Muscle layer of colon (tissue), 2 donors: ENCODE data around the gene TSPAN1.

Experiments
- H3K27ac ChIP-seq: one replicate; pipeline ENCODE4 v1.7.0; 2013; ENCODE audit warnings: low read depth, mild to moderate bottlenecking, low read length, moderate library complexity
- H3K27me3 ChIP-seq, 2 donors: one replicate each; pipeline ENCODE4 v1.7.0; 2013; ENCODE audit warnings: low read length in 2 of 2, mild to moderate bottlenecking in 2 of 2; ENCODE audit not compliant: insufficient read depth in 2 of 2, control insufficient read depth in 1 of 2
- H3K36me3 ChIP-seq: one replicate; pipeline ENCODE4 v1.7.0; 2013; ENCODE audit warnings: mild to moderate bottlenecking, low read length; ENCODE audit not compliant: insufficient read depth
- H3K4me1 ChIP-seq: one replicate; pipeline ENCODE4 v1.7.0; 2013; ENCODE audit warnings: mild to moderate bottlenecking, low read length; ENCODE audit not compliant: insufficient read depth
- H3K4me3 ChIP-seq, 2 donors: one replicate each; pipeline ENCODE4 v1.7.0; 2013; ENCODE audit warnings: low read length in 2 of 2, low read depth in 1 of 2, mild to moderate bottlenecking in 1 of 2, moderate library complexity in 1 of 2
- H3K9ac ChIP-seq: one replicate; pipeline ENCODE4 v1.7.0; 2013; ENCODE audit warnings: low read length
- H3K9me3 ChIP-seq: one replicate; pipeline ENCODE4 v1.7.0; 2013; ENCODE audit warnings: mild to moderate bottlenecking, low read length
- donor health status: abdominal sarcoma.
- donor health status: Adenocarcinoma of cecum.

Gene TSPAN1

DNA sequence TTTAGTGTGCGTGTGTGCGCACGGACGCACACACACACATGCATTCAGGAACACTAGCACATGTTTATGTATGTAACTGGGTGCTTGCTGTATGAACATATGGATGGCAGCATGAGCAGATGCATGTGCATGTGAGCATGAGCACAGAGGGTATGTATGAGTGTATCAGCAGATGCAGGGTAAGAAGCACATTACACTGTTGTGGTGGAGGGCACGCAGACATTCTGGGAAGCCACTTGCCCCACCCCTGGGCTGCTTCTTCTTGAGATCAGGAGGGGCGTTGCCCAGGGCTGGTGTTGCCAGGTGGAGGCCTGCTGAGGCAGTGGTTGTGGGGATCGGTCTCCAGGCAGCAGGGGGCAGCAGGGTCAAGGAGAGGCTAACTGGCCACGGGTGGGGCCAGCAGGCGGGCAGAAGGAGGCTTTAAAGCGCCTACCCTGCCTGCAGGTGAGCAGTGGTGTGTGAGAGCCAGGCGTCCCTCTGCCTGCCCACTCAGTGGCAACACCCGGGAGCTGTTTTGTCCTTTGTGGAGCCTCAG, 5.3 kb downstream of the TSPAN1 start:
- Histone ChIP-seq H3K36me3 (no peaks in the 10 kb centered on the region), H3K4me1 (peaks cover 13% of the 10 kb centered on the region), H3K9me3 (no peaks in the 10 kb centered on the region), H3K27ac (no peak overlapping the region), H3K27me3 (no peaks in the 10 kb centered on the region), H3K9ac (no peak overlapping the region), H3K4me3 (no peak overlapping the region)

DNA sequence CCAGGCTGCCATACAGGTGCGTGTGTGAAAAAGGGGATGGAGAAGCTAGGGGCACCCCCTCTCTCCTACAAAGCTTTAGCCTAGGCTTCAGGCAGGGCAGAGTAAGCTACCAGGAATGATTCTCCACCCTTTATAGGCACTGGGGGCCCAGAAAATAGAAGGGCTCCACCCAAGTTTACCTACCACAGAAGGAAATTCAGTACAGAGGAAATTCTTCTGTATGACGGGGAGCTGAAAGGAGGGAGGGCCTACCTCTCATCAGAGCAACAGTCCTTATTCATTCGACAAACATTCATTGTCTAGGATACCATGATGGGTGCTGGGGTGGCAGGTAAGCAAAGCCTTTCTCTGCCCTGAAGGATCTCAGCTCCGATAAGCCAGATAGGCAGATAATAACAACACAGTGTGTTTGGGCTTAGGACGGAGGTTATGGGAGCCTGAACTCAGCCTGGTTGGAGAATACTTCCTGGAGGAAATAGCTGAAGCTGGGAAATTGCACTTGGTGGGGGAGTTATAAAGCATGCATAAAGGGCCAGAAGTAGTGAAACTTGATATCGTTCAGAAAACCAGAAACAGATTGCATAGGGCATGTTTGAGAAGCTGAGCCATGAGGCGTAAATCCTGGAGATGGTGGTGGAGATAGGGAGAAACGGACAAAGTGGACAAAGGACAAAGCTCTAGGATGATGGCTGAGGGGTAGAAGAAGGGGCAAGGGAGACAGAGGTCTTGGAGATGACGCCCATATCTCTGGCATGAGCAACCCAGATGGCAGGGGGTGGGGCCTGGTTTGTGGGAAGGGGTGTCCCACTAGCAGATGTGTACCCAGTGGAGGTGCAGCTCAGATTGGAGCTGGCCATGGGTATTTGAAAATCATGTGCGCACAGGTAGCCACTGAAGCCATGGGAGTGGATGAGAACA, 6.7 kb downstream of the TSPAN1 start:
- Histone ChIP-seq H3K9me3 (no peaks in the 10 kb centered on the region), H3K27ac (no peak overlapping the region), H3K4me3 (no peak overlapping the region), H3K9ac (no peak overlapping the region), H3K4me1 (peaks cover 13% of the 10 kb centered on the region), H3K27me3 (no peaks in the 10 kb centered on the region), H3K36me3 (no peaks in the 10 kb centered on the region)

DNA sequence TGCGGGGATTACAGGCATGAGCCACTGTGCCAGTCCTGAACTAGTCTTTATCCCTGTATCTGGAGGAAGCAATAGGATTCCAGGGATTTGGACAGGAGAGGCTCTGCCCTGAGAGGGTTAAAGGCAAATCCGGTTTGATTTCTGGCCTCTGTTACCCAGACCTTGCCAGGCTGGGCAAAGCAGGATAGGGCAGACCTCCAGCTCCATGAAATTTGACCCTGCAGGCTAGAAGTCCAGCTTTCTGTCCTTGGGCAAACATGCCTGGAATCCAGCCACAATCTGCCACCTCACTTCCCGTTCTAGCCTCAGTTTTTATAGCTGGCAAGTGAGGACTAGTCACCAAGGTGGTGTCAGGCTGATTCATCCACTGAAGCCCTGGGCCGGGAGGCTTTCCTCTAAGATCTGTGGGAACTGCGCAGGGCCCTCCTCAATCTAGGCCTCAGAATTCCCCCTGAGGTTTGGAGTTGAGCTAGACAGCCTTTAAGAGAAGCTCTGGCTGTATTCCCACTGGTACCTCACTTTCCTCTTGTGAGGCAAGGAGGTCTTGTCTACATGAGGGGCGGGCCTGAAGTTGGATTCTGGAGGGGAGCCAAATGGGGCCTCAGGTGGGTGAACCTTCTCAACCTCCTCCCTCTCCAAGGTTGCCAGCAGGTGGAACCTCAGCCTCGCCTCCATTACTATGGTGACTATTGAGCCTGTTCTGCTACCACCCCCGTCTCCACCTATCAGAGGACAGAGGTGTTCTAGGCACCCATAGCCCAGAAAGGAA, 8.4 kb downstream of the TSPAN1 start:
- Histone ChIP-seq H3K9ac (no peak overlapping the region), H3K9me3 (no peaks in the 10 kb centered on the region), H3K4me3 (no peak overlapping the region), H3K4me1 (peaks cover 13% of the 10 kb centered on the region), H3K27ac (no peak overlapping the region), H3K36me3 (no peaks in the 10 kb centered on the region), H3K27me3 (no peaks in the 10 kb centered on the region)

DNA sequence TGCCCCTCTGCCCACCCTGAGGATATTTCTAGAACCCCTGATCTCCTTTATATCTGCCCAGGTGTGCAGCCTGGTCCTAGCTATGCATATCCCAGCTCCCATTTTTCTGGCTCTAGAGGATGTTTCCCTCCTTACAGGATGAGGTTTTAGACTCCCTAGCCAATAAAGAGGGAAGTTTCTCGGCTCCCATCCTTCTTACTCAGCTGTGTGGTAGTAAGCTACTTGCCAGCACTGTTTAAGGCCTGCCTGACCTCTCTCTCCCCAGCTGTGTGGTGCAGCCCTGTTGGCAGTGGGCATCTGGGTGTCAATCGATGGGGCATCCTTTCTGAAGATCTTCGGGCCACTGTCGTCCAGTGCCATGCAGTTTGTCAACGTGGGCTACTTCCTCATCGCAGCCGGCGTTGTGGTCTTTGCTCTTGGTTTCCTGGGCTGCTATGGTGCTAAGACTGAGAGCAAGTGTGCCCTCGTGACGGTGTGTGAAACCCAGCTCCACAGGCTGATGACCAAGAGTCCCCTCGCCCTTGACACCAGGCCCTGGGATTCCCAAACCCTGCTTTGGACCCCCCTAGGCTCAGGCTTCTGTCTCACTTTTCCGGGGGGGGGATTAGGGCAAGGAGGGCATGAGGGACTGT, 9.2 kb downstream of the TSPAN1 start:
- no peak overlapping the region for H3K9ac ChIP-seq
- no peak overlapping the region for H3K4me3 ChIP-seq

DNA sequence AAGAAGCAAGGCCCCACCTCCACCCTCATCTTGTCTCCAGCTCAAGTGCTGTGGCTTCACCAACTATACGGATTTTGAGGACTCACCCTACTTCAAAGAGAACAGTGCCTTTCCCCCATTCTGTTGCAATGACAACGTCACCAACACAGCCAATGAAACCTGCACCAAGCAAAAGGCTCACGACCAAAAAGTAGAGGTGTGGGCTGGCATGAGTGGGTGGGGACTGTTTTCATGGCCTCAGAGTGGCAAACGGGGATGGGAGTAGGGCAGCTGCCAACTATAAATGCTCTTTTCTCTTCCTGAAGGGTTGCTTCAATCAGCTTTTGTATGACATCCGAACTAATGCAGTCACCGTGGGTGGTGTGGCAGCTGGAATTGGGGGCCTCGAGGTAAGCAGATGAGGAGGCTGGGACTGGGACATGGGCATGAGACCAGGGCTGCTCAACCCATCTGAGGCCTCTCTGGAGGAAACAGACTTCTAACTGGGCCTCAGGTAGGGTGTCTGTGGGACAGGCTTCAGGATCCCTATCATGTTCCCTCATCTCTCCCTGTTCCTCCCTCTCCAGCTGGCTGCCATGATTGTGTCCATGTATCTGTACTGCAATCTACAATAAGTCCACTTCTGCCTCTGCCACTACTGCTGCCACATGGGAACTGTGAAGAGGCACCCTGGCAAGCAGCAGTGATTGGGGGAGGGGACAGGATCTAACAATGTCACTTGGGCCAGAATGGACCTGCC, 10.2 kb downstream of the TSPAN1 start:
- Histone ChIP-seq H3K9ac (no peak overlapping the region), H3K9me3 (no peaks in the 10 kb centered on the region), H3K27ac (no peak overlapping the region), H3K36me3 (peaks cover 6% of the 10 kb centered on the region), H3K27me3 (no peaks in the 10 kb centered on the region), H3K4me3 (no peak overlapping the region), H3K4me1 (peaks cover 9% of the 10 kb centered on the region)

More for the DNA sequence above, 9.2 kb downstream of the TSPAN1 start:
- no peak overlapping the region for H3K27ac ChIP-seq
- H3K9me3 ChIP-seq: no peaks in the 10 kb centered on the region
- peaks cover 13% of the 10 kb centered on the region for H3K4me1 ChIP-seq
- no peaks in the 10 kb centered on the region for H3K27me3 ChIP-seq
- H3K36me3 ChIP-seq: no peaks in the 10 kb centered on the region

DNA sequence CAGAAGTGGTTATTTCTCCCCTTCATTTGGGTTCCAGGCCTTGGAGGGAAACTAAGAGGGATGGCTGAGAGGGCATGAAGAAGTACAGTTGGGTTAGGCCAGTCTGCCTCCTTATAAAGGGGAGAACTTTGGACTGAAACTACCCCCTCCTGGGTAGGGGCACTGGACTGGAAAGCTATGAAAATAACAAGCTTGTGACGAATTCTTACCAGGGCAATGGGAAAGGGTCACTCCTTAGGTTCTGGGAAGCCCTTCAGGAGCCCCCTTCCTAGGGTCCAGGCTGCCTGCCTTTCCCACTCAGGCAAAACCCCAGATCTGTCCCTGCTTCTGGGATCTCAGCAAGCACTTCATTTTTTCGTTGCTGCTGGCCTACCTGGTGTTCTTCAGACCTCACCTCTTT, 11.2 kb downstream of the TSPAN1 start:
- H3K9me3 ChIP-seq: no peaks in the 10 kb centered on the region
- peaks cover 13% of the 10 kb centered on the region for H3K36me3 ChIP-seq
- H3K27me3 ChIP-seq: no peaks in the 10 kb centered on the region
- no peak overlapping the region for H3K27ac ChIP-seq
- no peak overlapping the region for H3K4me3 ChIP-seq
- no peak overlapping the region for H3K9ac ChIP-seq
- H3K4me1 ChIP-seq: peaks cover 9% of the 10 kb centered on the region

DNA sequence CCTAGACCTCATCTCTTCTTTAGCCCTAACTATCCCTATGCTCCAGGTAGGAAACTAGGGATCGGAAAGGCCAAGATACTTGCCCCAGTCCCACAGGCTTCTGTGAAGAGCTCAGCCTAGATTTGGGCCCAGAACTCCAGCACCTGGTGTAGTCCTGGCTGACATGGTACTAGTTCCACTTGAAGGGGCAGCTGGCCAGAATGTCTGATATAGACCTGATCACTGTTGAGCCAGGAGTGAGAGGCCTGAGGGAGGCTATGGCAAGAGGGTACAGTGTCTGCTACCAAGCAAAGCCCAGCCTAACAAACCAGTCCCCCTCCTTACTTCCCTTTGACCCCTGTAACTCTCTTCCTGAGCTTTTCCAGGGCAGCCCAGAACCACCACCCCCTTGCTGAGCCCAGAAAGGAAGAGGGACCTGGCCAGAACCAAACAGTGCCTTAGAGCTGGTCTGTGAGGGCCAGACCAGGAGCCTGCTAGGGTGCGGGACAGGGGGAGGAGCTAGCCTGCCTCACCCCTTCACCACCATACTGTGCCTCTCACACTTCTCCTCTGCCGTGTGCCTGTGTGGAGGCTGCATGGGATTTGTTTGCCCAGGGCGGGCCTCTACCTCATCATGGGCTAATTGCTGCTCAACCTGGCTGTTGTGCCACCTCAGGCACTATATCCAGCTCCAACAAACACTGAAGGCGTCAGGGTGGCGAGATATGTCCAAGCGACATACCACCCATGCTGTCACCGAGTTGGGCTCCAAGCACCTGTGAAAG, 12.4 kb downstream of the TSPAN1 start:
- Histone ChIP-seq H3K4me1 (peaks cover 9% of the 10 kb centered on the region), H3K36me3 (peaks cover 20% of the 10 kb centered on the region), H3K27ac (no peak overlapping the region)

DNA sequence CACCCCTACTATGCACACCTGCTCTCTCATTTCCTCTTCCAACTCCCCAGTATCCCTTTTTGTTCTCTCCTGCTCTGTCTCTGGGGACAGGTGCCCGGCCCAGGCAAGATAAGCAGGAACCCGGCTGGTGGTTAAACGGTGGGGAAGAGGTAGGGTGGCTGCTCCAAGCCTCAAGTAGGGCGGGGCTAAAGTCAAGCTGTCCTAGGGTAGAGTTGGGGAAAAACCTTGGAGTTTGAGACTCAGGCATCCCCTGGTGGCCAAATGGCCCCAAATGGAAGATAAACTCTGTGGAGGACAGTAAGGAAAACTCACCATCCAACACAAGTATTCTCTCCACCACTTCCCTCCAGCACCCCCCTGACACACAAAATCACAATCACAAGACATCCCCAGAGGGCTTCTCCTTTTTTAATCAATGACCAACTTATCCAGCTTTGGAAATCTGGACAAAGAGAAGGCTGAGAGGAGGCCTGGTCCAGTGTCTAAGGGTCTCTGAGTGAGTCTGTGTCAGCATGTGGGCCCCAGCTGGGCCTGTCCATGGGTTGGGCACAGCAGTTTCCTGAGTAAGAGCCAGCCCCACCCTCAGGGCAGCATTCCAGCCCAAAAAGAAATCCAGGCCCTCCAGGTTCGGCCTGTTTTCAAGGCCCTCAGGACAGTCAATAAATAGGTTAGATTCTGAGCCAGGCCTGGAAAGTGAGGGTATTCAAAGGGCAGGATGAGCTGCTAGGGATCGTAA, 13.6 kb downstream of the TSPAN1 start:
- H3K27ac ChIP-seq: no peak overlapping the region
- H3K4me1 ChIP-seq: peaks cover under 1% of the 10 kb centered on the region
- no peaks in the 10 kb centered on the region for H3K27me3 ChIP-seq
- no peak overlapping the region for H3K9ac ChIP-seq
- H3K9me3 ChIP-seq: no peaks in the 10 kb centered on the region
- peaks cover 32% of the 10 kb centered on the region for H3K36me3 ChIP-seq
- H3K4me3 ChIP-seq: no peak overlapping the region

More for the DNA sequence above, 12.4 kb downstream of the TSPAN1 start:
- Histone ChIP-seq H3K27me3 (no peaks in the 10 kb centered on the region), H3K9me3 (no peaks in the 10 kb centered on the region), H3K4me3 (no peak overlapping the region), H3K9ac (no peak overlapping the region)

DNA sequence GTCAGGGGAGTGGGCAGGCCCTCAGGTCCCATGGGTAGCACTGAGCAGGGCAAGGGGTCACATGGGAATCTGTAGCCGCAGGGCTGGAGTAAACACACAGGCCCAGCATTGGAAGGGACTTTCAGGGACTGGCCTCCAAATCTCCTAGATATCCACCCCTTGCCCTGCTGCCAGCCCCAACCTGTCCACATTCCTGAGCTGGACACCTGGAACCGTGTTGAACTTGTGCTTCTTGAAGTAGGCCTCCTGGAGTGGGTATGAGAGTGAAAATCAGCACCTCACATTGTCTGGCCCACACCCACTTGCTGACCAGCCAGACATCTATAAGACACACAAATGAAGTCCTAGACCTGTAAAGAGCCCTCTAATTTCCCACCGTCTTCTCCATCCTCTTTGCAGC, 15.7 kb downstream of the TSPAN1 start:
- H3K36me3 ChIP-seq: peaks cover 51% of the 10 kb centered on the region
- no peak overlapping the region for H3K27ac ChIP-seq
- no peak overlapping the region for H3K4me3 ChIP-seq
- H3K9me3 ChIP-seq: no peaks in the 10 kb centered on the region
- no peaks in the 10 kb centered on the region for H3K27me3 ChIP-seq
- no peaks in the 10 kb centered on the region for H3K4me1 ChIP-seq
- no peak overlapping the region for H3K9ac ChIP-seq
